Measurements from ENCODE around the gene BRIX1.
"Not testable (repeated sequence)": the region's sequence is repeated elsewhere in the genome, so short reads cannot be mapped to it uniquely, and the experiment has no call there.

Gene BRIX1

DNA sequence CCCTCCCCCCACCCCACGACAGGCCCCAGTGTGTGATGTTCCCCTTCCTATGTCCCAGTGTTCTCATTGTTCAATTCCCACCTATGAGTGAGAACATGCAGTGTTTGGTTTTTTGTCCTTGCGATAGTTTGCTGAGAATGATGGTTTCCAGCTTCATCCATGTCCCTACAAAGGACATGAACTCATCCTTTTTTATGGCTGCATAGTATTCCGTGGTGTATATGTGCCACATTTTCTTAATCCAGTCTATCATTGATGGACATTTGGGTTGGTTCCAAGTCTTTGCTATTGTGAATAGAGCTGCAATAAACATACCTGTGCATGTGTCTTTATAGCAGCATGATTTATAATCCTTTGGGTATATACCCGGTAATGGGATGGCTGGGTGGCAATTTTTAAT is 56.1 kb downstream of the BRIX1 start:
- not testable (repeated sequence) for DNase-seq
